K562 (cell line): ENCODE measurements around the gene TSC22D3. TPM values are rescaled to one million over a fixed set of nuclear protein-coding genes. Genes with fewer than 3 reads are reported as not detected.

Experiments used
- ATAC-seq: fragments of 200-7000 bp; cut with Tn5 transposase; 3 replicates; pipeline ENCODE4 v1.9.1; 2020; ENCODE audit warnings: moderate library complexity
- BruUV-seq: library from RNA; stranded (reverse); fragments of 400-500 nt; replicated peaks from 2 replicates; lab custom pipeline; 2021; lab: Mats Ljungman, UMichigan
- CTCF ChIA-PET: fragments of 300-600 bp; formaldehyde crosslinking; extraction: SDS; loops from one replicate; lab custom pipeline; 2021; ENCODE audit warnings: low intra/inter-chr PET ratio; lab: Yijun Ruan, JAX
- POLR2A ChIA-PET: fragments of 300-600, 350-650 bp; sonication (Branson Sonifier 250); formaldehyde crosslinking; extraction: SDS; loops from one replicate; lab custom pipeline; 2021; ENCODE audit warnings: antibody characterized with exemption, inconsistent platforms; lab: Yijun Ruan, JAX
- DNase-seq, 4 experiments: peaks; one replicate each; pipeline versions ENCODE4 v3.0.0 to v3.0.0-alpha.2; 2011 to 2018; ENCODE audit warnings: low spot score in 3 of 4, mixed read lengths in 3 of 4; ENCODE audit errors: extremely low read depth in 1 of 4
- FAIRE-seq: peaks from 2 replicates; lab custom pipeline; 2011; peaks lifted over from hg19 to GRCh38; lab: Jason Lieb, UNC
- H2AFZ ChIP-seq: 2 replicates; pipeline ENCODE4 v1.6.0; 2011; ENCODE audit warnings: low read depth, low read length, control low read depth, inconsistent platforms
- H3K27ac ChIP-seq: fragments of 200-600 bp; 3 replicates; pipeline ENCODE4 v1.8.0; 2011; ENCODE audit warnings: low read depth, mild to moderate bottlenecking, control low read depth, inconsistent platforms, low read length, moderate library complexity, mixed read lengths; ENCODE audit errors: extremely low read depth
- H3K27me3 ChIP-seq, 2 experiments: fragments of 300-600 bp in 1 of 2; 2 replicates in 1 of 2; 3 replicates in 1 of 2; pipeline versions ENCODE4 v1.6.0 to v1.8.0; 2011; ENCODE audit warnings: inconsistent platforms in 2 of 2, low read length in 2 of 2, mild to moderate bottlenecking in 1 of 2, mixed read lengths in 1 of 2, moderate library complexity in 1 of 2; ENCODE audit not compliant: control insufficient read depth in 2 of 2, insufficient read depth in 2 of 2
- H3K36me3 ChIP-seq: fragments of 300-600 bp; 3 replicates; pipeline ENCODE4 v1.8.0; 2011; ENCODE audit warnings: mild to moderate bottlenecking, low read length, inconsistent platforms; ENCODE audit not compliant: control insufficient read depth, insufficient read depth
- H3K4me1 ChIP-seq, 2 experiments: fragments of 200-600 bp in 1 of 2; replicated peaks in 1 of 2; 2 replicates in 1 of 2; 3 replicates in 1 of 2; pipeline versions ENCODE4 v1.5.1 to v1.8.0; 2011; ENCODE audit warnings: inconsistent platforms in 2 of 2, low read length in 2 of 2, mild to moderate bottlenecking in 1 of 2, mixed read lengths in 1 of 2, moderate library complexity in 1 of 2; ENCODE audit not compliant: control insufficient read depth in 2 of 2, insufficient read depth in 2 of 2
- H3K4me2 ChIP-seq: 2 replicates; pipeline ENCODE4 v1.6.1; 2011; ENCODE audit warnings: low read length, control low read depth, inconsistent platforms, mixed read lengths; ENCODE audit not compliant: insufficient read depth
- H3K4me3 ChIP-seq: fragments of 200-600 bp; sonication (generic), shearing (Covaris generic); 2 replicates; pipeline ENCODE4 v1.5.1; 2016; ENCODE audit warnings: control low read depth, inconsistent platforms
- H3K79me2 ChIP-seq: fragments of 200-600 bp; 3 replicates; pipeline ENCODE4 v1.8.0; 2011; ENCODE audit warnings: low read length, inconsistent platforms; ENCODE audit not compliant: control insufficient read depth, insufficient read depth
- H3K9ac ChIP-seq, 2 experiments: 2 replicates each; pipeline versions ENCODE4 v1.6.0 to v1.6.1; 2011; ENCODE audit warnings: low read depth in 2 of 2, low read length in 2 of 2, control low read depth in 1 of 2, inconsistent platforms in 1 of 2, mild to moderate bottlenecking in 1 of 2, mixed read lengths in 1 of 2; ENCODE audit not compliant: insufficient read depth in 1 of 2
- H3K9me1 ChIP-seq: one replicate; pipeline ENCODE4 v1.6.0; 2011; ENCODE audit warnings: inconsistent platforms, mild to moderate bottlenecking, low read length, moderate library complexity; ENCODE audit not compliant: control insufficient read depth, insufficient read depth
- H3K9me3 ChIP-seq: replicated peaks from 2 replicates; pipeline ENCODE4 v1.5.1; 2011; ENCODE audit warnings: low read depth, low read length, inconsistent platforms; ENCODE audit not compliant: control insufficient read depth, insufficient read depth
- H4K20me1 ChIP-seq: replicated peaks from 2 replicates; pipeline ENCODE4 v1.6.1; 2011; ENCODE audit warnings: low read length, inconsistent platforms, mixed read lengths; ENCODE audit not compliant: control insufficient read depth, insufficient read depth
- ELF1 ChIP-seq: fragments of 200-800 bp; sonication (Bioruptor generic); IDR thresholded peaks from 2 replicates; pipeline ENCODE4 v1.6.1; 2016; ENCODE audit warnings: missing genetic modification characterization, missing compliant biosample characterization
- FOXJ2 ChIP-seq: fragments of 200-800 bp; sonication (Bioruptor generic); IDR thresholded peaks from 2 replicates; pipeline ENCODE4 v1.6.1; 2016; ENCODE audit warnings: missing genetic modification characterization, missing compliant biosample characterization
- GABPA ChIP-seq: fragments of 200-800 bp; sonication (Bioruptor generic); conservative IDR thresholded peaks from 2 replicates; pipeline ENCODE4 v1.6.1; 2016; ENCODE audit warnings: low read depth, missing genetic modification characterization, missing compliant biosample characterization
- HEY1 ChIP-seq: fragments of 250-450 bp; sonication (Bioruptor Pico); IDR thresholded peaks from 2 replicates; pipeline ENCODE4 v1.5.0; 2020; ENCODE audit warnings: mild to moderate bottlenecking, moderate library complexity, borderline replicate concordance
- MTA3 ChIP-seq: fragments of 450-650 bp; formaldehyde crosslinking; IDR thresholded peaks from 2 replicates; pipeline ENCODE4 v1.6.1; 2017; ENCODE audit warnings: mild to moderate bottlenecking, borderline replicate concordance
- SAFB2 ChIP-seq: fragments of 200-400 bp; formaldehyde crosslinking; IDR thresholded peaks from 2 replicates; pipeline ENCODE4 v1.6.1; 2018; ENCODE audit warnings: borderline replicate concordance, low read length, low read depth, moderate library complexity; ENCODE audit not compliant: severe bottlenecking
- SMAD2 ChIP-seq: fragments of 150-350 bp; IDR thresholded peaks from 2 replicates; pipeline ENCODE4 v1.6.1; 2014; ENCODE audit warnings: low read depth, mild to moderate bottlenecking, low read length
- ZNF124 ChIP-seq: sonication (generic); formaldehyde crosslinking; IDR thresholded peaks from 2 replicates; pipeline ENCODE4 v1.8.1; 2022; ENCODE audit warnings: missing genetic modification reagents
- WGBS: fragments of 100-300 bp; shearing (Covaris generic); methylation state at CpG from one replicate; pipeline ENCODE4 v1.1.6; 2016; ENCODE audit warnings: low coverage, mixed read lengths; ENCODE audit not compliant: insufficient coverage; ENCODE audit errors: missing lambda C conversion rate; 5-methylcytosine and 5-hydroxymethylcytosine counted together
- in situ Hi-C: fragments of 300-500 bp; cut with MboI; formaldehyde crosslinking; loops from 4 replicates; pipeline ENCODE4 v1.15.0; 2018; ENCODE audit warnings: inconsistent platforms, mixed read lengths
- intact Hi-C: fragments of 100-400 bp; cut with micrococcal nuclease; formaldehyde crosslinking; loops from 2 replicates; pipeline ENCODE4 v1.14.2; 2022
- polyA plus RNA-seq, 8 experiments: library from polyadenylated mRNA; depleted of rRNA in 4 of 8; stranded (reverse) in 5 of 8; unstranded in 3 of 8; fragments of >200 nt; fragmentation: Nextera tagmentation in 2 of 8; fragmentation: Illumina TruSeq in 1 of 8; extraction: Ambion mirVana in 2 of 8; extraction: Trizol in 1 of 8; gene quantifications; 2 replicates each; pipeline versions ENCODE4 v1.2.1 to v1.2.3, GENCODE V29; 2011 to 2014; ENCODE audit warnings: inconsistent platforms in 1 of 8, missing spikeins in 1 of 8
- total RNA-seq, 7 experiments: library from RNA; depleted of rRNA in 6 of 7; stranded (reverse); fragments of >200 nt in 6 of 7; fragmentation: Illumina TruSeq in 2 of 7; extraction: Trizol in 2 of 7; gene quantifications; 2 replicates each; pipeline versions ENCODE4 v1.2.1 to v1.2.3, GENCODE V29; 2011 to 2021; ENCODE audit warnings: low replicate concordance in 1 of 7

TSC22D3 gene
- total and polyA plus RNA-seq, 9 of the 15 experiments (the other 6 are each of a cell fraction or from before 2014, with no cell fraction given): 0.48 to 3.0 (median 0.87) TPM

DNA sequence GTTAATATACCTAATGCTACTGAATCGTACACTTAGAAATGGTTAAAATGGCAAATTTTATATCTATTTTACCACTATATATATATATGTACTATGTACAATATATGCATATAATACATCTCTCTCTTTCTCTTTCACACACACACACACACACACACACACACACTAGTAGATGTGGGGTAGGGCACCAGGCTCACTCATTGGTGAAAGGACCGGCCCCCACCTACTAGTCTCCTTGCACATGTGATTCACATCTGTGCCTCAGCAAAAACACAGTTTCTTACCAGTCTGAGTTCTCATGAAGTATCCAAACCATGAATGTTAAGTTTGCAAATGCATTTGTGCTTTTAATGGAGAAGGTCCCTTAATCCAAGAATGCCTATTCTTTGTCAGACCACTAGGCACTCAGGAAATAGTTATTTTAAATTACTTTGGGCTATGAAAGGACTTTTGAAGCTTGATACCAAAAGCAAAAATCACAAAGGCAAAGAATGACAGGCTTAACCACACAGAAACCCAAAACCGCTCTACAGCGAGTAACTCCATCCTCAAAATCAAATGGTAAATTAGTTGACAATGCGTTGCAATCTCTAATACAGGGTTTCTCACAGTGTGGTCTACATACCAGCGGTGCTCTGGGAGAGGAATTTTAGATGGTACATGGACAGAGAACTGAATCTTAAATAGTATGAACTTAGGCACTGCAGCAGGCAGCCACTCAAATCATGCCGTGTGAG lies 5.8 kb downstream of the TSC22D3 start:
- ChIA-PET CTCF (no interaction called here), POLR2A (no interaction called here)
- FAIRE-seq (no peak), DNase-seq (no peak), ATAC-seq (no peak)
- no TSS peak for BruUV-seq
- Histone ChIP-seq H3K4me3 (no peak overlapping the region), H3K4me1 (no peaks in the 10 kb centered on the region; a peak in 1 of 5 replicates), H3K27me3 (peaks cover 2 to 15% of the 10 kb centered on the region in 2 experiments; a peak in 2 of 5 replicates), H3K9me3 (no peaks in the 10 kb centered on the region), H3K4me2 (no peak overlapping the region), H3K27ac (no peak overlapping the region), H4K20me1 (no peaks in the 10 kb centered on the region), H3K36me3 (no peaks in the 10 kb centered on the region), H3K79me2 (no peaks in the 10 kb centered on the region), H2AFZ (no peak overlapping the region), H3K9ac (no peak overlapping the region), H3K9me1 (no peaks in the 10 kb centered on the region)
- in situ Hi-C loops: loop anchor here (10.0 kb wide), 1 partner anchor 225 kb away; no protein-coding TSS in a partner anchor
- TF ChIP-seq GABPA (tag) (no peak), FOXJ2 (no peak), ZNF124 (CRISPR knock-in tag) (no peak), SAFB2 (no peak), MTA3 (no peak), SMAD2 (no peak), HEY1 (CRISPR knock-in tag) (no peak), ELF1 (tag) (no peak)
- intact Hi-C loops: loop anchor here (10.0 kb wide), 1 partner anchor 875 kb away; no protein-coding TSS in a partner anchor
- 22% methylated on average over 4 of the region's 7 CpGs for WGBS
